ENCODE results near the gene USP10. TPM values are rescaled to one million over a fixed set of nuclear protein-coding genes. Genes with fewer than 3 reads are reported as not detected.

Gene USP10
- total and polyA plus RNA-seq, 2 donors = 39.5 to 44.6 TPM

DNA sequence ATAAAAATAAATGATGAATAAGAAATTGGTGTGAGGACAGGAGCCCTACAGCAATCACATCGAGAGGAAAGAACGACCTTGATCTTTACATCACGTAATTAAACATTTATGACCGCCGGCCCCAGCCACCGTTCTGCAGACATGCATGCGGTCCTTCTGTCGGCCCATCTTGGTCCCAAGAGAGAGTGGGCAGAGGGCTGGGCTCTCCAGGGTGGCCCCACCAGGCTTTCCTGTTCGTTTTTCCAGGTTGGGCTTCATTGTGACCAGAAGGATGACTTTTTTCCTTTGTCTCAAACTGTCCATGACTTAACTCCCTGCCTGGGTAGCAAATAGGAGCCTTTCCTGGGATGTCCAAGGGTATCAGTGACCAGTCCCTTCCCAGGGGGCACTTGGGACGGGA lies 116.7 kb downstream of the USP10 start:
- Histone ChIP-seq H3K4me3 (ENCODE audit: low read depth, low read length) (no peak overlapping the region), H3K4me1 (ENCODE audit: insufficient read depth) (no peaks in the 10 kb centered on the region), H3K27ac (ENCODE audit: low read depth) (no peak overlapping the region), H3K36me3 (ENCODE audit: insufficient read depth) (no peaks in the 10 kb centered on the region)
- 86% methylated on average over 10 of the region's 10 CpGs for WGBS
- no peak for DNase-seq (ENCODE audit: extremely low spot score)

DNA sequence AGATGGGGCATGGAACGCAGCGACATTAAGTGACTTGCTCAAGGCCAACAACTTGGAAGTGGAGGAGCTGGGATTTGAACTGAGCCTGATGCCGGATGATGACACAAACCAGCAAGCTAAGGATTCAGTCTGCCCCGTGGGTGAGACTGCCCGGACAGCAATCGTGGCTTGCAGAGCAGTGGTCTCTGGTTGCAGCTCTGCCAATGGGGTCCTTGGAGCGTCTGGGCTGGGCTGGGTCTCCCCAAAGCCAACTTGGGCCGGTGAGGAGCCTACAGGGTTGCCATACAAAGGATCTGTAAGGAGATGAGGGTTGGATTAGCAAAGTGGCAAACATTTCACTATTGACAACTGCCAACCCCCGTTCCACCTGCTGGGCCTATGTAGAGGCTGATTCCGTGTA lies 117.4 kb downstream of the USP10 start:
- Histone ChIP-seq H3K27ac (ENCODE audit: low read depth) (no peak overlapping the region), H3K36me3 (ENCODE audit: insufficient read depth) (no peaks in the 10 kb centered on the region), H3K4me3 (ENCODE audit: low read depth, low read length) (no peak overlapping the region), H3K4me1 (ENCODE audit: insufficient read depth) (no peaks in the 10 kb centered on the region)
- DNase-seq (ENCODE audit: extremely low spot score) = no peak
- WGBS = 91% methylated on average over 10 of the region's 10 CpGs

DNA sequence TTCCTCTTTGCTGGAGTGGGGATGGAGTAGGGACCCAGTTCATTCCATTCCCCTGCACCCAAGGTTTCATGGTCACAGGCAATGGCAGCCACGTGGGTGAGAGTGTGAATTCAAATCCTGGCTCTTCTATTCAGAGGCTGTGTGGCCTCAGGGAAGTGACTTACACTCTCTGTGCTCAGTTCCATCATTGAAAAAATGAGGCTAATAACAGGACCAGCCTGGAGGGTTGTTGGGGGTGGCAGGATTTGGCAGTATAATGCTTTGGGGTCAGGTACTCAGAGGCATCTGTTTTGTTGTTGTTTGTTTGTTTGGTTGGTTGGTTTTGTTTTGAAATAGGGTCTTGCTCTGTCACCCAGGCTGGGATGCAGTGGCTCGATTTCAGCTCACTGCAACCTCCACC lies 117.8 kb downstream of the USP10 start:
- no peaks in the 10 kb centered on the region for H3K36me3 ChIP-seq (ENCODE audit: insufficient read depth)
- 81% methylated on average over 2 of the region's 2 CpGs for WGBS
- H3K4me1 ChIP-seq (ENCODE audit: insufficient read depth) = no peaks in the 10 kb centered on the region
- H3K27ac ChIP-seq (ENCODE audit: low read depth) = no peak overlapping the region
- no peak for DNase-seq (ENCODE audit: extremely low spot score)
- no peak overlapping the region for H3K4me3 ChIP-seq (ENCODE audit: low read depth, low read length)

DNA sequence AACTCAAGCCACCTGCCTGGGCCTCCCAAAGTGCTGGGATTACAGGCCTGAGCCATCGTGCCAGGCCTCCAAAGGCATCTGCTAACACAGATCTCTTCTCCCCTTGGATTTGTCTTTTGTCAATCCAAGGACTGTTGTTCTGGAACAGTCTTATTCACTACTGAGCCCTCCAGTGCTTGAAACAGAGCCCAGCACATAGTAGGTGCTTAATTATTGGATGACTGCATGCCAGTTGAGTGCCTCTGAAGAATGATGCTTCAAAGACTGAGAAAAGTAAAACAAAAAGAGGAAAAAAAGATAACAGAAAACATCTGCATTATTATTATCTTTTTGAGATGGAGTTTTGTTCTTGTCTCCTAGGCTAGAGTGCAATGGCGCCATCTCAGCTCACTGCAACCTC lies 118.3 kb downstream of the USP10 start:
- WGBS = 87% methylated on average over 2 of the region's 2 CpGs
- Histone ChIP-seq H3K4me1 (ENCODE audit: insufficient read depth) (no peaks in the 10 kb centered on the region), H3K4me3 (ENCODE audit: low read depth, low read length) (no peak overlapping the region), H3K27ac (ENCODE audit: low read depth) (no peak overlapping the region), H3K36me3 (ENCODE audit: insufficient read depth) (no peaks in the 10 kb centered on the region)
- no peak for DNase-seq (ENCODE audit: extremely low spot score)

DNA sequence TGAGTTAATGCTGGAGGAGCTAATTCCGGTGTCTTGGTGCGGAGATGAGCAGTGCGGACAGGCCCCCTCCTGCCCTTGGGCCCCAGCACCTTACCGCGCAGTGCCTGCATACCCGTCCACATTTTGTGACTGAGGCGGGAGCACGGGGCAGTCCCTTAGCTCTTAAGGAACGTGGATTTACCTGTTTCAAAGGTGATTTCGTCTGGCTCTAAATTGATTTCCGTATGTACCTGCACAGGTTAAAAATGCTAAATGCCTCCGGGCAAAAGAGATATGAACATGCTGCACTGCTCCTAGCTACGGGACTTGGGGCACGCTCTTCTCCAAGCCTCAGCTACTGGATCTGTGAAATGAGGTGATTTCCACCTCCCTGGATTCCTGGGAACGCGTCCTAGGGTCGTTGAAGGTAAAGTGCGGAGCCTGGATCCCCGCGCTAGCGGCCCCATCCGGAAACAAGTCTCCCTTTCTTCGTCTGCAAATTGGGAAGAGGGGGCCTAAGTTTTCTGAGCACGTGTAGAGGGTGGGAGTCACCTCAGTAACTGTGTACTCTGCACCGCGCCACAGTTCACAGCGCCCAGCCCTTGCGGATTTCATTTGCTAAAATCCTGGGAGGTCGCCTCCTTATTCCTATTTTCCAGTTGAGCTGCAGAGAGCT lies 119.3 kb downstream of the USP10 start:
- H3K27ac ChIP-seq (ENCODE audit: low read depth) = no peak overlapping the region

DNA sequence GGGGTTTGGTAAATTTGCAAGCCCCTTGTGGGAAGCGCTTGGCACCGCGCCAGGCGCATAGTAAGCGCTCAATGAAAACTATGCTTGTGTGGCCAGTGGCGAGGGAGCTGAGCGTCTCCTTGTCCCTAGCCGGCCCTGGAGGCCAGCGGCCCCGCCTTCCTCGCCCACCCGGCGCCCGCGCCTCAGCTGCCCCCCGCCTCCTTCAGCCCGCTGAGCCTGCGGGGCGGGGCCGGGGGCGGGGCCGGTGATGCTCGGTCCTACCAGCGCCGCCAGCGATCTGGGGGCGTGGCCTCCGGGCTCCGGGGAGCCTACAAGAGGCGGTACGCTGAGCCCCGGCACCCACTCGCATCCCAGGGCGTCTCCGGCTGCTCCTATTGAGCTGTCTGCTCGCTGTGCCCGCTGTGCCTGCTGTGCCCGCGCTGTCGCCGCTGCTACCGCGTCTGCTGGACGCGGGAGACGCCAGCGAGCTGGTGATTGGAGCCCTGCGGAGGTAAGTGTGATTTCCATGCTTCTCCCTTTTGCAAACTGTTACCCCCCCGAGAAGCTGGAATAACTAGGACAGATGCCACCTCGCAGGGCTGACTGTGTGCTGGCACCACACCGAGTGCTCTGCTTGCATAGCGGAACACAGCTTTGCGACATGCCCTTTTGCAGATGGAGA lies 120.0 kb downstream of the USP10 start, which contains the start of gene CRISPLD2:
Gene CRISPLD2 (plus strand): TSS at position 342 of the 661 bp plus-strand sequence. CDS start 18,511 bp downstream, outside the sequence.
- H3K4me1 ChIP-seq (ENCODE audit: insufficient read depth) = no peaks in the 10 kb centered on the region
- peak within 1 kb of the TSS; percentile 44 for H3K27ac ChIP-seq (ENCODE audit: low read depth)
- no peaks in the 10 kb centered on the region for H3K36me3 ChIP-seq (ENCODE audit: insufficient read depth)
- peak within 1 kb of the TSS; percentile 61 for H3K4me3 ChIP-seq (ENCODE audit: low read depth, low read length)
- peak; percentile 62 for DNase-seq (ENCODE audit: extremely low spot score)
- WGBS = 1% methylated on average over 53 of the region's 53 CpGs

More for the DNA sequence above, 119.3 kb downstream of the USP10 start:
- H3K36me3 ChIP-seq (ENCODE audit: insufficient read depth) = no peaks in the 10 kb centered on the region
- no peaks in the 10 kb centered on the region for H3K4me1 ChIP-seq (ENCODE audit: insufficient read depth)
- 74% methylated on average over 29 of the region's 29 CpGs for WGBS
- peak overlapping the region; percentile 6 for H3K4me3 ChIP-seq (ENCODE audit: low read depth, low read length)
- DNase-seq (ENCODE audit: extremely low spot score) = no peak

DNA sequence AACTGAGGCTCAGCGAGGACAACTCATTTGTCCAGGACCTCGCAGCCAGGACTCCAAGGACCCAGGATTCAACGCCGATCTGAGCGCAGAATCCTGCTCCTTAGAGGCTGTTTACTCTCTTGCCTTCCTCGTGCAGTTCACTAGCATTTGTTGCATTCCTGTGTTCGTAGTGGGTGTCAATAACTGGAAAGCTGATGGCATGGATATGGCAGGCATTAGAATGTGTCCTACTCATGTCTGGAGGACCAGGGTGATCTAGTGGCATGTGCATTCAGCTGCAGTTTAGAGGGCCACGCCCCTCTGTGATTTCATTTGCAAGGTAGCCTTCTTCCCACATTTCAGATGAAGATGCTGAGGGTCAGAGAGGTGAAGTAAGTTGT lies 120.5 kb downstream of the USP10 start:
- peak overlapping the region; percentile 44 for H3K27ac ChIP-seq (ENCODE audit: low read depth)
- H3K4me1 ChIP-seq (ENCODE audit: insufficient read depth) = no peaks in the 10 kb centered on the region
- WGBS = 18% methylated on average over 8 of the region's 8 CpGs

DNA sequence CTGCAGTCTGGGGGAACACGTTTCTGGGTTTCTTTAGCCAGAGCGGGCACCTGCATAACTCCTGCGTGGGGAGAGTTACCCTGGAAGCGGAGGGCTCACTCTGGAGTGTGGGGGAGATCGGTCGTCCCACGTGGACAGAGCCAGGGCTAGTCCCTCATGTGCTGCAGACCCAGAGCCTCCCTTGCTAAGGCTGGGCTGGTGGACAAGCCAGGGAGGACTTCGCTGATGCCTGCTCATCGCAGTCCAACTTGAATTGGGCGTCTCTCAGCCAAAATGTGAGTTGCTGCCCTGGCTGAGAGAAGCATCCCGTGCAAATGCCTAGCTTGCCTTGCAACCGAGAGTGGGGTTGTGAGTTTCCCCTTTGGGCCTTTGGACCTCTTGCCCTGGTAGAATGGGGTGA lies 121.0 kb downstream of the USP10 start:
- WGBS = 26% methylated on average over 12 of the region's 12 CpGs
- no peak for DNase-seq (ENCODE audit: extremely low spot score)
- peak overlapping the region; percentile 44 for H3K27ac ChIP-seq (ENCODE audit: low read depth)
- H3K4me1 ChIP-seq (ENCODE audit: insufficient read depth) = no peaks in the 10 kb centered on the region
- no peaks in the 10 kb centered on the region for H3K36me3 ChIP-seq (ENCODE audit: insufficient read depth)
- H3K4me3 ChIP-seq (ENCODE audit: low read depth, low read length) = peak overlapping the region; percentile 61

More for the DNA sequence above, 120.5 kb downstream of the USP10 start:
- Histone ChIP-seq H3K36me3 (ENCODE audit: insufficient read depth) (no peaks in the 10 kb centered on the region), H3K4me3 (ENCODE audit: low read depth, low read length) (peak overlapping the region; percentile 61)
- DNase-seq (ENCODE audit: extremely low spot score) = no peak

DNA sequence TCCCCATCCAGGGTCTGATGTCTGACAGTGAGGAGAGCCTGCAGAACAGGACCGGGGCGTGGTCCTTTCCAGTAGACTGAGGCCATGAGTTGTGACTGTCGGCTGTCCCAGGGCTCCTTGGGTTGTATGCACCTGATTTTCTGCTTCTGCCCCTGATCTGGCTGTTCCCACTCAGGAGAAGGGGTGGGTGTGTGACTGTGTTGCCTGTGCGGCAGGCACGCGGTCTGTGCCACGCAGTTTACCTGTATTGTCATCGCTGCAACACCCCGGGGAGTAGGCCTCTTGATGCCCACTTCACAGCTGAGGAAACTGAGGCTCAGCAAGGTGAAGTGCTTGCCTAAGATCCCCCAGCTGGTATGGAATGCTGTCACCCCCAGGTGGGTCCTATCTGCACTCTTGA lies 121.4 kb downstream of the USP10 start:
- no peaks in the 10 kb centered on the region for H3K4me1 ChIP-seq (ENCODE audit: insufficient read depth)
- peak overlapping the region; percentile 61 for H3K4me3 ChIP-seq (ENCODE audit: low read depth, low read length)
- no peak for DNase-seq (ENCODE audit: extremely low spot score)
- 53% methylated on average over 9 of the region's 9 CpGs for WGBS
- H3K27ac ChIP-seq (ENCODE audit: low read depth) = peak overlapping the region; percentile 44
- H3K36me3 ChIP-seq (ENCODE audit: insufficient read depth) = no peaks in the 10 kb centered on the region

DNA sequence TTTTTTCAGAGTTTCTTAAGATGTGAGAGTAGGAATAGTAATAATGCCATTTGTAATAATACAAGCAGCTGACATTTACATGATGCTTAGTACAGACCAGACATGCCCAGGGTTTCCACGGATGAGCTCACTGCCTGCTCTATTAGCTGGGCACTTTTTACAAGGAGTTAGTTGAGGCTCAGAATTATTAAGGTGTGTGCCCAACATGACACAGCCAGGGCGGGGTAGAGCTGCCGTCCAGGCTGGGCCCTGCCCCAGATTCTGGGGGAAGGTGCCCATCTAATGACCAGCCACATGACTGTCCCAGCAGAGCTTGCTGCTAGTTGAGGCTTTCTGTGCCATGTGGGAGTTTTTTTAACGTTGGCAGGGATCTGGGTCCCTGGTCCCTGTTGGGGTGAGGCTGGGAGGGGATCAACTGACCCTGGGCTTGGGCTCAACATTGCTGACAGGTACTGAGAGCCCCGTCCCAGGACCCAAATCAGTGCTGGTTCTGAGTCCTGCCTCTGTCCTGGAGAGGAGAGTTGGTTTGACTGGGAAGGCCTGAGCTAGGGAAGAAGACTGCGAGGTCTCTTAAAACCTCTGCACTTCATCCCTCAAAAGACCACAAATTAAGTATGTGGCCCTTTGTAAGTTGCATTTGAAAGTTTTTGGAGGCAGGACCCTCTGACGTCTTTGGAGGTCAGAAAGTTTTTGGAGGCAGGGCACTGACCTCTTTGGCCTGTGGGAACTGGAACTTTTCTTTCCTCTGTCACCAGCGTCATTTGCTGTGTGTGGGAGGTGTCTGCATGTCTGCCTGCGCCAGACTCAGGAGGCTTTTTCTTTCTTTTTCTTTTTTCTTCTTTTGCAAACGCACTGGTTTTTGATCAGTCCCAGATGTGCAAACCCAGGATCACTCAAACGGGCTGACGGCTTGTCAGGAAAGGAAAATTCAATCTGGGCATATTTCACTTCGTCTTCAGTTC lies 122.2 kb downstream of the USP10 start:
- Histone ChIP-seq H3K4me3 (ENCODE audit: low read depth, low read length) (peak overlapping the region; percentile 61), H3K36me3 (ENCODE audit: insufficient read depth) (no peaks in the 10 kb centered on the region), H3K27ac (ENCODE audit: low read depth) (peak overlapping the region; percentile 65), H3K4me1 (ENCODE audit: insufficient read depth) (no peaks in the 10 kb centered on the region)
- DNase-seq (ENCODE audit: extremely low spot score) = no peak
- WGBS = 38% methylated on average over 13 of the region's 13 CpGs

DNA sequence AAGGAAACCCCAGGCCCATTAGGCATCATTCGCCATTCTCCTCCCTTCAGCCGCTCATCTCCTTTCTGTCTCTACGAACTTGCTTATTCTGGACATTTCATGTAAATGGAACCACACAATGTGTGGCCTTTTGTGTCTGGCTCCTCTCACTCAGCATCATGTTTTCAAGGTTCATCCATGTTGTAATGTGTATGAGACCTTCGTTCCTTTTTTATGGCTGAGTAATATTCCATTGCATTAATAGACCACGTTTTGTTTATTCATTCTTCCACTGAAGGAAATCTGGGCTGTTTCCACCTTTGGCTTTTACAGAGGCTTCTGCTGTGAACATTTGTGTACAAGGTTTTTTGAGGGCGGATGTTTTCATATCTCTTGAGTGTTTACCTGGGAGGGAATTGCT lies 123.2 kb downstream of the USP10 start:
- H3K27ac ChIP-seq (ENCODE audit: low read depth) = peak overlapping the region; percentile 13
- H3K36me3 ChIP-seq (ENCODE audit: insufficient read depth) = no peaks in the 10 kb centered on the region
- WGBS = 81% methylated on average over 6 of the region's 6 CpGs
- no peaks in the 10 kb centered on the region for H3K4me1 ChIP-seq (ENCODE audit: insufficient read depth)
- peak overlapping the region; percentile 61 for H3K4me3 ChIP-seq (ENCODE audit: low read depth, low read length)
- DNase-seq (ENCODE audit: extremely low spot score) = no peak

DNA sequence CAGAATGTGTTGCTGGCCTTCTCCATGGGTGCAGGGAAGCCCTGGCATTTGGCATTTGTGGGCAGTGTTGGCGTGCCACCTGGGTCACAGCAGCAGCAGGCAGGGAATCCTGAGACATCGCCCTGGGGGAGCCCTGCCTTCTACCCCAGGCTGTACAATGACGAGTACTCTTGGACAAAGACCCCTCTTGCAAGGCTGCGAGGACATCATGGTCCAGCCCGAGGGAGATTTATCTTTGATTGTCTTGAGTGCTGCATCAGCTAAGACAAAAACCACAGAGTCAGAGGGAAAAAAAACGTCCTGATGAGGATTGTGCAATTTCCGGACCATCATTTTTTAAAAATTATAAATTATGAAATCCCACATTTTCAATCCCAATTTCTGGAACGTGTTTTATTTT lies 123.7 kb downstream of the USP10 start:
- no peaks in the 10 kb centered on the region for H3K4me1 ChIP-seq (ENCODE audit: insufficient read depth)
- no peaks in the 10 kb centered on the region for H3K36me3 ChIP-seq (ENCODE audit: insufficient read depth)
- peak overlapping the region; percentile 13 for H3K27ac ChIP-seq (ENCODE audit: low read depth)
- no peak for DNase-seq (ENCODE audit: extremely low spot score)
- peak overlapping the region; percentile 61 for H3K4me3 ChIP-seq (ENCODE audit: low read depth, low read length)
- WGBS = 49% methylated on average over 8 of the region's 8 CpGs

DNA sequence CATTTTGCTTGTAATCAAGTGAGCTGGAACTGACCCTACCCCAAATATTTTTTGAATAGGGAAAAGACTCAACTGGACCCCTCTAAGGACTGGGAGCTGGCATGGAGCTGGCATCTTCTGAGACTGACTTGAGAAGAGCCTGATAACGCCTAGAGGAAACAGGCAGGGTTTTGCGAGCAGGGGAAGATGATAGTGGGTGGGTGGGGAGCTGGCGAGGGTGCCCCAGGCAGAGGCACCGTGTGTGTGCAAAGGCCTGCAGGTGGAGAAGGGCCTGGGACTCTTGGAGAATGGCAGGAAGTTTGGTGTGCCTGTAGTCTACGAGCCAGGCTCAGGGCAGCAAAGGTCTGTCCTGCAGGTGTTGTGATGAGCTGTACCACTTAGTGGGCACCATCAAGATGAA lies 124.1 kb downstream of the USP10 start:
- DNase-seq (ENCODE audit: extremely low spot score) = no peak
- WGBS = 56% methylated on average over 5 of the region's 5 CpGs
- H3K27ac ChIP-seq (ENCODE audit: low read depth) = peak overlapping the region; percentile 43
- no peaks in the 10 kb centered on the region for H3K4me1 ChIP-seq (ENCODE audit: insufficient read depth)
- peak overlapping the region; percentile 61 for H3K4me3 ChIP-seq (ENCODE audit: low read depth, low read length)
- H3K36me3 ChIP-seq (ENCODE audit: insufficient read depth) = no peaks in the 10 kb centered on the region
